HFFc6 (cell line): ENCODE data around the gene TSC1. TPM values are rescaled to one million over a fixed set of nuclear protein-coding genes. Genes with fewer than 3 reads are reported as not detected.

Experiments
- DNase-seq: peaks from one replicate; pipeline ENCODE4 v3.0.0-alpha.2; 2018
- H3K27ac Mint-ChIP-seq: 2 replicates; pipeline ENCODE4 v1.8.0; 2020; ENCODE audit warnings: mild to moderate bottlenecking, mixed read lengths
- H3K27me3 Mint-ChIP-seq: 2 replicates; pipeline ENCODE4 v1.8.0; 2021; ENCODE audit warnings: mild to moderate bottlenecking, moderate library complexity, mixed read lengths; ENCODE audit not compliant: insufficient read depth
- H3K36me3 Mint-ChIP-seq: 2 replicates; pipeline ENCODE4 v1.8.0; 2021; ENCODE audit warnings: low read depth, mixed read lengths
- H3K4me1 Mint-ChIP-seq: 2 replicates; pipeline ENCODE4 v1.8.0; 2020; ENCODE audit warnings: low read depth, mixed read lengths
- H3K4me3 Mint-ChIP-seq: 2 replicates; pipeline ENCODE4 v1.8.0; 2020; ENCODE audit warnings: mild to moderate bottlenecking, moderate library complexity, mixed read lengths
- H3K9me3 Mint-ChIP-seq: 2 replicates; pipeline ENCODE4 v1.8.0; 2020; ENCODE audit warnings: mild to moderate bottlenecking, mixed read lengths
- total RNA-seq, 6 experiments: library from RNA; stranded (reverse); fragmentation: NEBNext Ultra II Directional; extraction: Animal tissue kit (Norgen Biotek cat#: 25700); gene quantifications; 2 replicates in 1 of 6; 3 replicates in 5 of 6; pipeline ENCODE4 v1.2.3, GENCODE V29; 2021
- TF ChIP-seq, protein P1 (sequence below): fragments of 200-600 bp; sonication (generic); IDR thresholded peaks from 2 replicates; pipeline ENCODE4 v1.5.0; 2021; ENCODE audit warnings: antibody characterized with exemption, mild to moderate bottlenecking

Gene TSC1
- total RNA-seq, 6 experiments from 2014 or later, result 36.0 to 39.7 (median 37.1) TPM

DNA sequence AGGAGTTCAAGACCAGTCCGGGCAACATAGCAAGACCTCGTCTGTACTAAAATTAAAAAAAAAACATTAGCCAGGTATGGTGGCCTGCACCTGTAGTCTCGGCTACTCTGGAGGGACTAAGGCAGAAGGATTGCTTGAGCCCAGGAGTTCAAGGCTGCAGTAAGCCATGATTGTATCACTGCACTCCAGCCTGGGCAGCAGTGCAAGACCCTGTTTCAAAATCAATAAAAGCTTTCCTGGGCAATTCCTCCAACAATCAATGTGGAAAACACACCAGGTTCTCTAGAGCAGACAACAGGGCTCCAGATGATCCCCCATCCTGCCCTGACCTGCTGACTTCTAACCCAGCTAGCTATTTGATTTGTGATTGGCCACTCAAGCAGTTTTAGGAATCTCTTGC is 67.6 kb downstream of the TSC1 start:
- no peak overlapping the region for H3K27ac Mint-ChIP-seq
- no peaks in the 10 kb centered on the region for H3K36me3 Mint-ChIP-seq
- H3K9me3 Mint-ChIP-seq, result no peaks in the 10 kb centered on the region
- TF ChIP-seq, protein P1, sequence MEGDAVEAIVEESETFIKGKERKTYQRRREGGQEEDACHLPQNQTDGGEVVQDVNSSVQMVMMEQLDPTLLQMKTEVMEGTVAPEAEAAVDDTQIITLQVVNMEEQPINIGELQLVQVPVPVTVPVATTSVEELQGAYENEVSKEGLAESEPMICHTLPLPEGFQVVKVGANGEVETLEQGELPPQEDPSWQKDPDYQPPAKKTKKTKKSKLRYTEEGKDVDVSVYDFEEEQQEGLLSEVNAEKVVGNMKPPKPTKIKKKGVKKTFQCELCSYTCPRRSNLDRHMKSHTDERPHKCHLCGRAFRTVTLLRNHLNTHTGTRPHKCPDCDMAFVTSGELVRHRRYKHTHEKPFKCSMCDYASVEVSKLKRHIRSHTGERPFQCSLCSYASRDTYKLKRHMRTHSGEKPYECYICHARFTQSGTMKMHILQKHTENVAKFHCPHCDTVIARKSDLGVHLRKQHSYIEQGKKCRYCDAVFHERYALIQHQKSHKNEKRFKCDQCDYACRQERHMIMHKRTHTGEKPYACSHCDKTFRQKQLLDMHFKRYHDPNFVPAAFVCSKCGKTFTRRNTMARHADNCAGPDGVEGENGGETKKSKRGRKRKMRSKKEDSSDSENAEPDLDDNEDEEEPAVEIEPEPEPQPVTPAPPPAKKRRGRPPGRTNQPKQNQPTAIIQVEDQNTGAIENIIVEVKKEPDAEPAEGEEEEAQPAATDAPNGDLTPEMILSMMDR, result no peak
- peak overlapping the region; percentile 82; the same call in 1 of the 2 replicates for H3K4me3 Mint-ChIP-seq
- peaks cover 13% of the 10 kb centered on the region for H3K4me1 Mint-ChIP-seq
- DNase-seq, result no peak
- H3K27me3 Mint-ChIP-seq, result peaks cover 14% of the 10 kb centered on the region

- Mint-ChIP-seq H3K4me3 (no peak overlapping the region), H3K27ac (no peak overlapping the region), H3K4me1 (peaks cover 10% of the 10 kb centered on the region), H3K36me3 (no peaks in the 10 kb centered on the region), H3K9me3 (no peaks in the 10 kb centered on the region), H3K27me3 (peaks cover 29% of the 10 kb centered on the region)
- DNase-seq, result no peak
- TF ChIP-seq, protein P1, result no peak
Measured at GRCh38 chr9:132875159-132875558, 69.3 kb downstream of the TSC1 start.

- TF ChIP-seq, protein P1, result no peak
- no peaks in the 10 kb centered on the region for H3K36me3 Mint-ChIP-seq
- no peaks in the 10 kb centered on the region for H3K9me3 Mint-ChIP-seq
- no peak for DNase-seq
- peak overlapping the region; percentile 13; the same call in 1 of the 2 replicates for H3K4me3 Mint-ChIP-seq
- peaks cover 35% of the 10 kb centered on the region for H3K27me3 Mint-ChIP-seq
- H3K27ac Mint-ChIP-seq, result no peak overlapping the region
- no peaks in the 10 kb centered on the region for H3K4me1 Mint-ChIP-seq
Measured at GRCh38 chr9:132873403-132873802, 71.0 kb downstream of the TSC1 start.

DNA sequence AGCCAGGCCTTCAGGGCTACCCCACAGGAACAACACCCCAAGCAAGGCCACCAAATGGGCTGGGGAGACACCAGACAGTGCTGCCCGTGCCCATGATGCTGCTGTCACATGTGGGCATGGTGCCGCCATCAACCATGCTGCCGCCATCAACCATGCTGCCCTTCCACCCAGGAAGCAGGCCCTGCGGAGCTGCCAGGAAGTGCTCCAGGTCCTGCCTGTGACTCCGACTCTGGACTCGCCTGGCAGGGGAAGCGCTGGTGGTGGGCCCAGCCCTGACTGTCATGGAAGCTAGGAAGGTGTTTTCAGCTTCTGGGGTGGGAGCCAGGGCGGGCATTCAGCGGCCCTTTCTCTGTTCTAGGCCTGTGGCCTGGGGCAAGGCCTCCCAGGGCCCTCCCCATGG is 75.2 kb downstream of the TSC1 start:
- no peaks in the 10 kb centered on the region for H3K9me3 Mint-ChIP-seq
- no peaks in the 10 kb centered on the region for H3K36me3 Mint-ChIP-seq
- no peaks in the 10 kb centered on the region for H3K4me1 Mint-ChIP-seq
- H3K27me3 Mint-ChIP-seq, result peaks cover 36% of the 10 kb centered on the region
- TF ChIP-seq, protein P1, result no peak
- no peak for DNase-seq
- no peak overlapping the region for H3K27ac Mint-ChIP-seq
- no peak overlapping the region for H3K4me3 Mint-ChIP-seq

- Mint-ChIP-seq H3K36me3 (no peaks in the 10 kb centered on the region), H3K27ac (no peak overlapping the region)
Measured at GRCh38 chr9:132866898-132867297, 77.5 kb downstream of the TSC1 start.

More at GRCh38 chr9:132866898-132867297, 77.5 kb downstream of the TSC1 start:
- H3K4me3 Mint-ChIP-seq, result no peak overlapping the region
- H3K9me3 Mint-ChIP-seq, result no peaks in the 10 kb centered on the region
- TF ChIP-seq, protein P1, result no peak
- peaks cover 52% of the 10 kb centered on the region for H3K27me3 Mint-ChIP-seq
- no peaks in the 10 kb centered on the region for H3K4me1 Mint-ChIP-seq
- DNase-seq, result no peak
